Choroid plexus epithelial cell (primary cell): ENCODE results near the gene SLC16A8.

Experiments used
- DNase-seq: peaks from one replicate; pipeline ENCODE4 v3.0.0-alpha.2; 2010; ENCODE audit warnings: low read depth
- H3K4me3 ChIP-seq: 2 replicates; pipeline ENCODE4 v1.5.1; 2011; ENCODE audit warnings: low read depth, mild to moderate bottlenecking, control low read depth, low read length, moderate library complexity
- TF ChIP-seq, protein P1 (sequence below): conservative IDR thresholded peaks from 2 replicates; pipeline ENCODE4 v1.5.1; 2011; ENCODE audit warnings: low read depth, mild to moderate bottlenecking, control low read depth, inconsistent platforms, low read length, moderate library complexity

The SLC16A8 gene

GRCh38 chr22:38085056-38085455, 1.1 kb upstream of the SLC16A8 start:
- TF ChIP-seq, protein P1, sequence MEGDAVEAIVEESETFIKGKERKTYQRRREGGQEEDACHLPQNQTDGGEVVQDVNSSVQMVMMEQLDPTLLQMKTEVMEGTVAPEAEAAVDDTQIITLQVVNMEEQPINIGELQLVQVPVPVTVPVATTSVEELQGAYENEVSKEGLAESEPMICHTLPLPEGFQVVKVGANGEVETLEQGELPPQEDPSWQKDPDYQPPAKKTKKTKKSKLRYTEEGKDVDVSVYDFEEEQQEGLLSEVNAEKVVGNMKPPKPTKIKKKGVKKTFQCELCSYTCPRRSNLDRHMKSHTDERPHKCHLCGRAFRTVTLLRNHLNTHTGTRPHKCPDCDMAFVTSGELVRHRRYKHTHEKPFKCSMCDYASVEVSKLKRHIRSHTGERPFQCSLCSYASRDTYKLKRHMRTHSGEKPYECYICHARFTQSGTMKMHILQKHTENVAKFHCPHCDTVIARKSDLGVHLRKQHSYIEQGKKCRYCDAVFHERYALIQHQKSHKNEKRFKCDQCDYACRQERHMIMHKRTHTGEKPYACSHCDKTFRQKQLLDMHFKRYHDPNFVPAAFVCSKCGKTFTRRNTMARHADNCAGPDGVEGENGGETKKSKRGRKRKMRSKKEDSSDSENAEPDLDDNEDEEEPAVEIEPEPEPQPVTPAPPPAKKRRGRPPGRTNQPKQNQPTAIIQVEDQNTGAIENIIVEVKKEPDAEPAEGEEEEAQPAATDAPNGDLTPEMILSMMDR, result no peak
- H3K4me3 ChIP-seq, result no peak overlapping the region
- no peak for DNase-seq

DNA sequence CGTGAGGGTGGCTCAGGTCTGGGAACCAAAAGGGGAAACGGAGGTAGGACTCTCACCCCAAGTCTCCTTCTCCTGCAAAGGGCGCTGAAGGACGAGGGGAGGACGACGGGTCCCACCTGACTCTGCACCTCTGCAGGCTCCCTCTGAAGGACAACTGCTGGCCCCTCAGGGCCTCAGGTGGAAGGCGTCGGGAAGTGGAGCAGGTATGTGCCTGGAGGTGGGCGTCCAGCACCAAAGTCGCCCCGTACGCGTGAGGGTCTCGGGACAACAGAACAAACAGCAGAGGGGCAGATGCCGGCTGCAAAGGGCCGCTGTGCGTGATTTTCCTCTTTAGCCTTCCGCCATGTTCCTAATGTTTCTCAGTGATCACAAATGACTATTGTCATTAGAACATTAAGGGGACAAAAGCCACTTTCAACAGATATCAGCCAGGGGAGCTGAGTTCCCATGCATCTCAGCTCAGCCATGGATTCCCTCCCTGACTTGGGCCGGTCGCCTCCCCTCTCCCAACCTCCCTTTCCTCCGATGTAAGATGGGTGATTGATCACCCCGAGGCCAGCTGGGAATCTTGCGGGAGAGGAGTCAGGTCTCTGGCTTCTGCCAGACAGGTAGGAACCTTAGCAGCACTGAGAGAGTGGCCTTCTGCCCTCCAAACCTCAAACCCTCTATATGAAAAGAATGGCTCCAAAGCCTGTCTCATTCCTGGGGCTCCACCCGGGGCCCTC, 836 bp downstream of the SLC16A8 start:
- DNase-seq, result no peak
- TF ChIP-seq, protein P1, result no peak
- H3K4me3 ChIP-seq, result no peak overlapping the region

DNA sequence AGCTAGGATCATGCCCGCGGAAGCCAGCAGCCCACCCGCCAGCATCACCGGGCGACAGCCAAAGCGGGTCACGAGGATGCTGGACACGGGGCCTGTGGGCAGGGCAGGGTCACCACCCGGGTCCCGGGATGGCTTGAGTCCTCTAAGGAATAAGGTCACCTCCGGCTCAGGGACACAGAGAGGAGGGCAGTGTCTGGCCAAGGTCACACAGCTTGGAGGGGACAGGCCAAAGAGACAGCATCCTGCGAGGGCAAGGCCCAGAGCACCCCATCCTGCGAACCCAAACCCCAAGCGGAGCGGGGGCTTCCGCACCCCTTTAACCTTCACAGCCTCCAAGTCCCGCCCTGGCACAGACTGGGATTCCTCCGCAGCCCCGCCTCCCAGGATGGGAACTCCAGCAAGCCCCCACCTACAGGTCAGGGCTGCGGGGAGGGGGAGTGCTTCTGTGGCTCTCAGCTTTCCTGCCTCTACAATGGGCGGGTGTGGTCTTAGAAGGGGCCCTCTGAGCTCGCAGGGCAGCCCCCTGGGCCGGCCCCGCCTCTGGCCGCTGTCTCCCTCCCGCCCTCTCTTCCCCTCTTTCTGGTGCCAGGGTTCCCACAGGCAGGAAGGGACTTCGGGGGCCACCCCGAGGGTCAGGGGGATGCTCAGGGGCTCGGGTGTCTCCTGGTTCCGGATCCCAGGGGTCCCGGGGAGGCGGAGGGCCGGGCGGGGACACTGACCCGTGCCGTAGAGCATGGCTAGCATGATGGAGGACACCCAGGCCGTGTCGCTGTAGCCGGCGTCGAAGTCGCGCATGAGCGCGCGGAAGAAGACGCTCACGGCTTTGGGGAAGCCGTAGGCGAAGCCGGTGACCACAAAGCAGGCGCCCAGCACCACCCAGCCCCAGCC, 1.8 kb downstream of the SLC16A8 start:
- H3K4me3 ChIP-seq, result no peak overlapping the region
- DNase-seq, result no peak
- TF ChIP-seq, protein P1, result no peak

- TF ChIP-seq, protein P1, result no peak
- DNase-seq, result no peak
- H3K4me3 ChIP-seq, result no peak overlapping the region
Observed at GRCh38 chr22:38081636-38081940, 2.4 kb downstream of the SLC16A8 start.

DNA sequence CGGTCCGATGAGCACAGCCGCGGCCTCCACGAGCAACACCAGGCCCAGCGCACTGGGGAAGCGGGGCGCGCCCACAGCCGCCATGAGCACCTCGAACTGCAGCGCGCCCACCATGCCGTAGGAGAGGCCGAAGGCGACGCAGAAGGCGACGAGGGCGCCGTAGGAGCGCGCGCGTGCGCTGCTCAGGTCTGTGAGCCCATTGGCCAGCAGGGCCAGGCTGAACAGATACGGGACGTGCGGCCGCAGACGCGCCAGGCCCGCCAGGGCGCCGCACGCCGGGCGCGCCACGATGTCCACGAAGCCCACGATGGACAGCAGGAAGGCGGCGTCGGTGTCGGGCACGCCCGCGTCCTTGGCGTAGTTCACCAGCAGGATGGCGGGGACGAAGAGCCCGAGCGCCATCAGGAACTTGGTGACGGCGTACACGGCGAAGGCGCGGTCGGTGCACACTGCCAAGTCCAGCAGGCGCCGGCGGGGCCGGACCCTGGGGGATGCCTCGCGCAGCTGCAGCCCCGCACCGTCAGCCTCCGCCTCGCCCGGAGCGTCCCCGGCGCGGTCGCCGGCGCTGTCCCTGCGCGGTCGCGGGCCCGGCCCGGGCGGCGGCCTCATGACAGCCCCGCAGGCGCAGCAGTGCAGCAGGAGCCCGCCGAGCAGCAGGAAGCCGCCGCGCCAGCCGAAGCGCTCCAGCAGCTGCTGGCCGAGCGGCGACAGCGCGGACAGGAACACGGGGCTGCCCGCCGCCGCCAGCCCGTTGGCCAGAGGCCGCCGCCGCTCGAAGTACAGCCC, 2.9 kb downstream of the SLC16A8 start:
- TF ChIP-seq, protein P1, result no peak
- DNase-seq, result peak; percentile 30
- H3K4me3 ChIP-seq, result peak overlapping the region; percentile 26

DNA sequence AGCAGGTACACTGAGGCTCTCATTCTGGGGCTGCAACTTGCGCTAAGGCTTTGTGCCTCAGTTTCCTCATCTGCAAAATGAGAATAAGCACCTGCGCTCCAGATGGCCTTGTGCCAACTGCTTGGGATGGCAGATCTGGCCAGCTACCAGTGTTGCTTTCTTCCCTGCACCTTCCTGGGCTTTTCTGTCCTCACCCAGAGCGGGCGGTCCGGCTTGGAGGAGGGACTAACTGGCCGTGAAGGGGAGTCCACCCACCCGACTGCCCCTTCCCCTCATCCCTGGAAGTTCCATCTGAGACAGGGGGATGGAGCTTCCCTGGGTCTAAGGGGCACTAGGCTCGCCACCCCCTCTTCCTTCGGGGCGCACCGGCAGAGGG, 3.5 kb downstream of the SLC16A8 start:
- DNase-seq, result no peak
- TF ChIP-seq, protein P1, result peak; percentile 5
- H3K4me3 ChIP-seq, result no peak overlapping the region
